Rectal smooth muscle tissue (tissue), 1 donor: ENCODE data around the gene RPS23.

Experiments
- H3K27ac ChIP-seq: one replicate; pipeline ENCODE4 v1.7.0; 2013; ENCODE audit warnings: low read depth, low read length, inconsistent platforms
- H3K27me3 ChIP-seq: one replicate; pipeline ENCODE4 v1.7.0; 2013; ENCODE audit warnings: low read length; ENCODE audit not compliant: control insufficient read depth, insufficient read depth
- H3K36me3 ChIP-seq: one replicate; pipeline ENCODE4 v1.7.0; 2013; ENCODE audit warnings: low read length; ENCODE audit not compliant: control insufficient read depth, insufficient read depth
- H3K4me1 ChIP-seq: one replicate; pipeline ENCODE4 v1.7.0; 2013; ENCODE audit warnings: low read length; ENCODE audit not compliant: control insufficient read depth, insufficient read depth
- H3K4me3 ChIP-seq: one replicate; pipeline ENCODE4 v1.7.0; 2013; ENCODE audit warnings: low read length
- H3K9ac ChIP-seq: one replicate; pipeline ENCODE4 v1.7.0; 2013; ENCODE audit warnings: low read length

Gene RPS23

DNA sequence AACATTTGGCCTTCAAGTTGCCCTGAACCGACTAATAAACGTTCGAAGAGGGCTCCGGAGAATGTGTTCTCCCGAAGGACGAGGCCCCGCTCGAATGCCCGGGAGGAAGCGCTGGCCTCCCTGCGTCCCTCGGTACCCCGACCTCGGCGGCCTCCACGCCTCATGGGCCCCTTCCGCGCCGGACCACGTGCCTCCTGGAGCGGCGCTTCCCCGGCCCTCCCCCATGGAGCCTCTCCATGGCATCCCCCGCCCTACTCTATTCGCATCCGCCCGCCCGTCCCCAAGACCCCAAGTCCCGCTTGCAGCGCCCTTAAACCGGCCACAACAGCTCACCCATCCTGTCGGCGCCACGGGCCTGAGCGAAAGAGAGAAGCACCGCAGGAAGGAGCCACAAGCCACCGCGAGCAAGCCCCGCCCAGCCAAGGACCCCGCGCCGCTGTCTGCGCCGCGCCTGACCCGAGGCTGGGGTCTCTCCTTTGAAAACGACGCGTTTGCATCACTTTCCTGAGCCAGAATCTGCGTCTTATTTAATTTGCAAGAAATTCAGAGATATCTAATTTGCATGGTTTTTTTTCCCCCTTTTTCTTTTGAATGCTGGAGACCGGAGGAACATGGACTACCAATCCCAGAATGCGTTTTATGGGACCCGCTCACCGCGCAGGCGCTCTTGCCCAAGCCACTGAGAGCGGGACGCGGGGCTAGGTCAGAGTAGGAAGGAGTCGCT lies at the start of gene RPS23:
Gene RPS23, minus strand, starts transcription at position 368 of the 724 bp plus-strand sequence. Its CDS starts 31 bp downstream, at position 337.
- H3K4me1 ChIP-seq = peaks cover 5% of the 10 kb centered on the region
- H3K36me3 ChIP-seq = peaks cover 16% of the 10 kb centered on the region

DNA sequence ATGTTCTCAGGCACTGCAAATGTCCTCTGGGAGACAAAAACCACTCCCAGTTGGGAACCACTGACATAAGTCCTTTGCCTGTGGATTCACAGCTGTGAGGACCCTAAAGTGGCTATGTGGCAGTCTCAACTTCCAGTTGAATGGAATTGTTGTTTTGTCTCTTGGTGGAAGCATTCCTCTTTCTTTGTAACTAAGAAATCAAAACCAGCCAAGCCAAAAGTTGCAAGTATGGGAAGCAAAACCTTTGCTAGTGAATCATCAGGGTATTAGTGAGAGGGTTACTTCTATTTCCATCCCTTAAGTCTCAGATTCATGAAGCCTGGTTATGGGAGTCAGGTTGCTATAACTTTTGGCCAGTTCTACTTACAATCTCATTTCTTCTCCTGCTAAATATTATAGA lies 49.8 kb upstream of the RPS23 start:
- Histone ChIP-seq H3K36me3 (no peaks in the 10 kb centered on the region), H3K27ac (no peak overlapping the region), H3K4me1 (no peaks in the 10 kb centered on the region), H3K4me3 (no peak overlapping the region), H3K9ac (no peak overlapping the region), H3K27me3 (no peaks in the 10 kb centered on the region)

More for the DNA sequence above, at the start of gene RPS23:
- H3K4me3 ChIP-seq = peak within 1 kb of the TSS; percentile 97
- peak within 1 kb of the TSS; percentile 72 for H3K9ac ChIP-seq
- no peaks in the 10 kb centered on the region for H3K27me3 ChIP-seq
- H3K27ac ChIP-seq = peak within 1 kb of the TSS; percentile 77

DNA sequence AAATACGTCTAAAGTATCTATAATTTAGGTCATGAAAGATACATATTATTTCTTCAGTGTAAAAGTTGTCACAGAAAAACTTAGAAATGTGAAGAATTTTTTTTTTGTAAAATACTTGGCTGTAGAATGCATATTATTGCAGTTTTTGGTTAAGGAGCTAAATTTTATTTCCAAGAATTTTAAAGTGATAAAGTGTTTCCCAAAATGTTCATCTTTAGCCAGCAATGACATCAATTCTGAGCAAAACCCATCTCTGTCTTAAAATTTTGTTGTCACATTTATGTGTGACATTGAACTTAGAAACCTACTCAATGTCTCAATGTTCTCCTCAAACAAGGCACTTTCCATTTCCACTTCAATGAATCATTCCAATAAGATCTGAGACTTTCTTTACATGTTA lies 47.8 kb upstream of the RPS23 start:
- Histone ChIP-seq H3K4me1 (no peaks in the 10 kb centered on the region), H3K36me3 (no peaks in the 10 kb centered on the region), H3K9ac (no peak overlapping the region), H3K4me3 (no peak overlapping the region), H3K27ac (no peak overlapping the region), H3K27me3 (no peaks in the 10 kb centered on the region)

DNA sequence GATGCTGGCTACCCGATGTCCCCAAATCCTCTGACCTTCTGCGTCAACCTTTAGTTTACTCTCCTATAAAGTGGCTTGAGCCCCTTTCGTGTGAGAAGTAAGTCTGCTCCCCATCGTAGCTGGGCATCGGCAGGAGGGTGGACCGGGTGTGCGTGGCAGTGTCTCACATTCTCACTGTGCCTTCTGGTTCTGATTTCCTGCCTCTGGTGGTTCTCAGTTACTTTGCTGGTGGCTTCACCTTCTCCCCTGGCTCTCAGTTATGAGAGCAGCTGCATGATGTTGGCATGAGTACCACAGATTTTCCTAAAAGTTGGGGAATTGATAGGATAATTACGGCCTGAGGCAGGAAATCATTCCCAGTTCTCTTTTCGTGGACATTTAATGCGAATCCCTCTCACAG lies 47.0 kb upstream of the RPS23 start:
- Histone ChIP-seq H3K4me3 (no peak overlapping the region), H3K9ac (no peak overlapping the region), H3K4me1 (no peaks in the 10 kb centered on the region), H3K27ac (no peak overlapping the region), H3K36me3 (no peaks in the 10 kb centered on the region), H3K27me3 (no peaks in the 10 kb centered on the region)

DNA sequence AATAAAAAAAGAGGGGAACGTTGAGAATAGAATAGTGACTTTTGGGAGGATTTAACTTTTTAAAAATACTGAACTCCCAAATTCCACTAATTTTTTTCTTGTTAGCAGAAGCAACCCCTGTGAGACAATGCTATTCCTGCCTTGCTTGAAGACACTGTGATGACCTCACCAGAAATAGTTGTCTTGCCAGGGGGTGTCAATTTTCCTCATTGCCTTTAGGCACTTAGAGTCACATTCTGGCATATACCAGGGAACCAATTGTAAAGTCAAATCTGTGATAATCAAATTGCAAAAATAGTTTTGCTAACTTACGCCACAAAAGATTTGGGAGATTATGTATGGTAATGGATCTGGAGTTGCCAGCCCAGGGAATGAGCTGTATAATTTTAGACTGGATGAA lies 42.8 kb upstream of the RPS23 start:
- H3K4me1 ChIP-seq = no peaks in the 10 kb centered on the region
- no peak overlapping the region for H3K27ac ChIP-seq
- H3K36me3 ChIP-seq = no peaks in the 10 kb centered on the region
- H3K9ac ChIP-seq = no peak overlapping the region
- H3K4me3 ChIP-seq = no peak overlapping the region
- no peaks in the 10 kb centered on the region for H3K27me3 ChIP-seq

DNA sequence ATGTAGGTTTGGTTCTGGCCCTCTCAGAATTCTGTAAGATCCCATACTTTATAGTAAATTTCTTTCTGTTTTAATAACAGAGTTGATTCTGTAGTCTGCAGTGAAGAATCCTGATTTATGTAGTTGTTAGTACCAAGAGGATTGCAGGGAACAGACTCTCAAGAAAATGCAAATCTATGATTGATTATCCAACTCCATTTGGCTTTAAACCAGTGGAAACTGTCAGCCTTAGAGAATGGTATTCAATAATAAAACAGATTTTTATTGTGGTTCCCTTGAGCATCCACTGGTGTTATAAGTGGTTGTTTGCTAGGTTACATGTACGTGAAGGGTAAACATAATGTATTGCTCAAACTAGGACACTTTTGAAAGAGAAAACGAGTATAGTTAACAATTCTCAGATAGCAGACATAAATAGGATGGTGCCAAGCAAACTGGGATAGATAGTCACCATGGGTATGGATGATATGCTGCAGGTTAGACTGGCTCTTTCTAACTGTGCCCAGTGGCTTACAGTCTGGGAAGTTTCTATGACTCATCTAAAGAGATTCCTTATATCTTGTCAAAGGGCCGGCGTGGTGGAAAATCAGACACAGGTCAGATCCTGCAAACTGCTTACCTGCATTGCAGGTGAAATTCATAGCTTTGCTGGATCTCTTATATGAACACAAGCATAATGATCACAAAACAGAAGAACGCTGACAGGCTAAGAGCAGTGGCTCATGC lies 41.7 kb upstream of the RPS23 start:
- H3K4me1 ChIP-seq = no peaks in the 10 kb centered on the region
- no peak overlapping the region for H3K4me3 ChIP-seq
- H3K27ac ChIP-seq = no peak overlapping the region
- H3K36me3 ChIP-seq = no peaks in the 10 kb centered on the region
- H3K9ac ChIP-seq = no peak overlapping the region
- H3K27me3 ChIP-seq = no peaks in the 10 kb centered on the region

DNA sequence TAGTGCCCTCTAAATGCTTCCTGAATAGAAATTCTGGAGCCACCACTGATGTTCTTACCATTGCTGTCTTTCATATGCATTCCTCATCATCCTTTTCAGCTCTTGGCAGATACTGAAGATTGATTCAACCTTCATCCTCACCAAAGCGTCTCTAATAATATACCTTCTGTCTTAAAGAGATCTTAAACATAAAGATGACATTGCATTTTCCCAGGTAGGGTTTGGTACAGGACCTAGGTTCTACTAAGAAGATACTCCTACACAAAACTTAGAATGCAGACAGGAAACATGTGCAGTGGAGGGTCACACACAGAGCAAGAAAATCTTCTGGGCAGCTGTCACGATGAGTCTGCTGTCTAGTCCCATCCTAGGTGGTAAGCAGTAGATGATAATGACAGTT lies 41.0 kb upstream of the RPS23 start:
- Histone ChIP-seq H3K27me3 (no peaks in the 10 kb centered on the region), H3K27ac (no peak overlapping the region), H3K4me1 (no peaks in the 10 kb centered on the region), H3K36me3 (no peaks in the 10 kb centered on the region), H3K9ac (no peak overlapping the region), H3K4me3 (no peak overlapping the region)

DNA sequence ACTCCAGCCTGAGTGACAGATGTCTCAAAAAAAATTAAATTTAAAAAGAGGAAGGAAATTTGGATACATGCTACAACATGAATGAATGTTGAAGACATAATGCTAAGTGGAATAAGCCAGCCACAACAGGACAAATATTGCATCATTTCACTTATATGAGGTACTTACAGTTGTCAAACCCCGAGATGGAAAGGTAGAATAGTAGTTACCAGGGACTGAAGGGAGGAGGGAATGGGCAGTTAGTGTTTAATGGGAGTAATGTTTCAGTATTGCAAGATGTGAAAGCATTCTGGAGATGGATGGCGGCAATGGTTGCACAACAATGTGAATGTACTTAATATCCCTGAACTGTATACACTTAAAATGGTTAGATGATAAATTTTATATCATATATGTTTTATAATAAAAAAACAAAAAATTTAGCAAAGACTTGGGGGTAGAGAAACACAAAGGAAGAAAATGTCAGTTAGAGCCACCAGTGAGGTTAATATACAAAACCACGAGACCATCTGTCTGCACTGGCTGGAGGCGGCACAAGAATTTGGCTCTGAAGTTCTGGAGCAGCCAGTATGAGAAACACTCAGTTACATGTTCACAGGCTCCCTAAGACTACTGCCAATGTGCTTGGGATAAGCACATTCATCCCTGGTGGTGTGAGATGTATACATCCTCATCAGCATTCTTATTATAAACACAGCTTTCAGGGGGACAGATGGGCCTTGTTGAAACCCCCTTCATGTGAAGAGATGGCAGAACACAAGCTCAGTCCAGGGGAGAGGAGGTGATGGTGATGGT lies 37.0 kb upstream of the RPS23 start:
- H3K27me3 ChIP-seq = no peaks in the 10 kb centered on the region
- H3K9ac ChIP-seq = no peak overlapping the region
- H3K27ac ChIP-seq = no peak overlapping the region
- H3K36me3 ChIP-seq = no peaks in the 10 kb centered on the region
- H3K4me3 ChIP-seq = no peak overlapping the region
- H3K4me1 ChIP-seq = no peaks in the 10 kb centered on the region

DNA sequence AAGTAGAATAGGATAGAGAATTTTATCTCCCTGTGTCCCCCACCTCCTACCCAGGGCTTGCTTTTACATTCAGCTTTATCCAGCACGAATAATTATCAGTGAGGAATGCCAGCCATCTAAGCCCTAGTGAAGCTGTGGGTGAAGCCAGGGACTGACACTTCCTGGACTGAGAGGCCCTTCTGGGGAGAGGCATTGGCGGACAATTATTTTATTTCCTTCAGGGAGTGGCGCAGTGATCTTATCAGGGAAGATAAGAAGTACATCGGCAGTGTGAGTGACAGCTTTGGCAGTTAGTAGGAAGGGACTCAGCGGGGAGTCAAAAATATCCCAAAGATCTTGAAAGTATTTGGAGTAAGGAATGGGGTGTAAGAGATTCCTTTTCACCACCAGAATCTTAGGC lies 34.9 kb upstream of the RPS23 start:
- Histone ChIP-seq H3K4me1 (no peaks in the 10 kb centered on the region), H3K9ac (no peak overlapping the region), H3K27ac (no peak overlapping the region), H3K27me3 (no peaks in the 10 kb centered on the region), H3K4me3 (no peak overlapping the region), H3K36me3 (no peaks in the 10 kb centered on the region)

DNA sequence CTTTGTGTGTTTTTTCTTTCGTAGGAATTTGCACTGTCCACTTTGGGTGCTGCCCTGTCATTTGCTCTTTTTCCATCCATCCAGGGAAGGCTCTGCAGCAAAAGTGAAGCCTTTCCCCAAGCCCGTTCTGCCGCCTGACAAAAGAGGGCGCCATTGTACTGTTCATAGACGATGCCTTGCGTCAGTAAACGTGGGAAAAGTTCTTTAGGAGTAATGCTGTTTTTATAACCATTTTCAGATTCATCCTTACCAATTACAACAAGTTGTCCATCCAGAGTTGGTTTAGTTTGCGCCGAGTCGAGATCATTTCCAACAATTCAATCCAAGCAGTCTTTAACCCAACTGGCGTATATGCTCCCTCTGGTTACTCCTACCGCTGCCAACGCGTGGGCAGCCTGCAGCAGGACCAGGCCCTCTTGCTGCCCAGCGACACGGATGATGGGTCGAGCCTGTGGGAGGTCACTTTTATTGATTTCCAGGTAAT lies 34.3 kb upstream of the RPS23 start:
- Histone ChIP-seq H3K4me3 (no peak overlapping the region), H3K27ac (no peak overlapping the region), H3K9ac (no peak overlapping the region), H3K4me1 (no peaks in the 10 kb centered on the region), H3K27me3 (no peaks in the 10 kb centered on the region), H3K36me3 (no peaks in the 10 kb centered on the region)

DNA sequence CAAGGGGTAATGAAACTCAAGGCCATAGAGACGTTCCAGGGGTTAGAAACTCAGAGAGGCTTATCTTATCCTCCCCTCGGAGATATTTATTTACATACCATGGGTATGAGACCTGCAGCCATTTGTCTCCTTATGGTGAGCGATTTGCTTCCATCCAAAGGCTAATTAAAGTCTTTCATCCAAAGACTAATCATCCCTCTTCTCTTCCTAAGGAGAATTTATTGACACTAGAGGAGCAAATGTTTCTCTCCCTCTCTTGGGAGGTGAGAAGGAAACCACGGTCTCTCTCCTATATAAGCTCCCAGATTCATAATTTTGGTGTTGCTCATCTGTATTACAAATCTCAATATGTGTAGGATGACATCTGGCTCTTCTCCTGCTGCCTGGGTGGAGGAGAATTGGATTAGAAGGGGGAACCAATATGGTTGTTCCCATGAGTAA lies 31.0 kb upstream of the RPS23 start:
- Histone ChIP-seq H3K9ac (no peak overlapping the region), H3K4me3 (no peak overlapping the region), H3K27me3 (no peaks in the 10 kb centered on the region), H3K36me3 (no peaks in the 10 kb centered on the region), H3K27ac (no peak overlapping the region), H3K4me1 (no peaks in the 10 kb centered on the region)

DNA sequence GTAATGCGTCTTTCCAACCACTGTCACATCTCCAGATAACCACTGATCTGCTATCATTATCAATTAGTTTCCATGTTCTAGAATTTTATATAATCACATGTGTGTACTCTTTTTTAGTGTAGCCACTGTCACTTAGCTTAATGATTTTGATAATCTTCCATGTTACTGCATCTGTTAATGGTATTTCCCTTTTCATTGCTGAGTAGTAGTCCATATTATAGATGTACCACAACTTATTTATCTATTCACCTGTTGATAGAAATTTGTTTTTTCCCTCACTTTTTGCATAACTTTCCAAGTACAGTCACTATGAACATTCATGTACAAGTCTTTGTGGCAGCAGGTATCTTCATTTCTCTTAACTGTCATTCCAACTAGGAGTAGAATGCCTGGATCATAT lies 30.3 kb upstream of the RPS23 start:
- no peaks in the 10 kb centered on the region for H3K27me3 ChIP-seq
- H3K4me1 ChIP-seq = no peaks in the 10 kb centered on the region
- H3K36me3 ChIP-seq = no peaks in the 10 kb centered on the region
- no peak overlapping the region for H3K27ac ChIP-seq
- H3K9ac ChIP-seq = no peak overlapping the region
- no peak overlapping the region for H3K4me3 ChIP-seq
